NCI-H1436 treated with DMSO at 0.1 percent for 48 hours (cell line): ENCODE data around the gene RGL4.

Experiments
- DNase-seq: peaks from one replicate; lab custom pipeline; 2025; lab: John Stamatoyannopoulos, UW

RGL4 gene

DNA sequence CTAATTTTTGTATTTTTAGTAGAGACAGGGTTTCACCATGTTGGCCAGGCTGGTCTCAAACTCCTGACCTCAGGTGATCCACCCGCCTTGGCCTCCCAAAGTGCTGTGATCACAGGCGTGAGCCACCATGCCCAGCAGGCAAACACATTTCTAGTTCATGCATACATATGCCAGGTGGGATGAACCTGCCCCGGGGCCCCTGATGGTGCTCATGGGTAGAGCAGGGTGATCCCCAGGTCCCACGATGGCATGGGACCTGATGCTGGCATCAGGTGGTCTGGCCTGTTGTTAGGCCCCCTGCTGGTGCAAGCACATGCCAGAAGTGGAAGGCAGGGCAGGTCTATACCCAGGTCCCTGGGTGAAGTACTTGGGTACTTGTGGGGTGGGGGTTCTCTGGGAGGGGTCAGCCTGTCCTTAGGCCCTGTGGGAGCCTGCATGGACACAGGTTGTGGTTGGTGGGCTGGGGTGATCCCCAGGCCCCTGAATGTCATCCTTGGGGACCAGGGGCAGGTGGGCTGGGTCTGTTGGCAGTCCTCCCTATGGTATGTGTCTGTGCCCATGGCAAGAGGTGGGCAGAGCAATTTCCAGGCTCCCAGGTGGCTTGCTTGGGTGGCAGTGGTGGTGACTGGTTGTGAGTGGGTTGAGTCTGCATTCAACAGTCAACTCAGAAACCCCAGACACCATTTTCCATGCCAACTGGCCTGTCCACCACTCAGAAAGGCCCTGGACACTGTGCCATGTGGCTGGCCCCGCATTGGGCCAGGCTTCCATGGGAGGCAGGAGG is 9.6 kb upstream of the RGL4 start:
- DNase-seq = no peak

DNA sequence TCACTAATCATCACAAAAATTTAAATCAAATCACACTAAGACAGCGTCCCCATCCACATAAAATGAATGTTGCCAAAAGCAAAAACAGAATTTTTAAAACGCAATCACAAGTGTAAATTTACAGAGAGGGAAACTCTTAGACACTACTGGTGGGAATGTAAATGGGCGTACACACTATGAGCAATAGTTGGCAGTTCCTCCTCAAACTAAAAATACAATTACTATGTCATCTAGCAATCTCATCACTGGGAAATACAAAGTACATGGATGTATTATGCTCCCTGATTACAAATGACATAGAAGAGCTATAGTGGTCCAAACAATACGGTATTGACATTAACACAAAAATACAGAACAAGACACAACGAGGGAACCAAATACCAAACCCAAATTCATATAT is 8.7 kb upstream of the RGL4 start:
- DNase-seq = no peak

DNA sequence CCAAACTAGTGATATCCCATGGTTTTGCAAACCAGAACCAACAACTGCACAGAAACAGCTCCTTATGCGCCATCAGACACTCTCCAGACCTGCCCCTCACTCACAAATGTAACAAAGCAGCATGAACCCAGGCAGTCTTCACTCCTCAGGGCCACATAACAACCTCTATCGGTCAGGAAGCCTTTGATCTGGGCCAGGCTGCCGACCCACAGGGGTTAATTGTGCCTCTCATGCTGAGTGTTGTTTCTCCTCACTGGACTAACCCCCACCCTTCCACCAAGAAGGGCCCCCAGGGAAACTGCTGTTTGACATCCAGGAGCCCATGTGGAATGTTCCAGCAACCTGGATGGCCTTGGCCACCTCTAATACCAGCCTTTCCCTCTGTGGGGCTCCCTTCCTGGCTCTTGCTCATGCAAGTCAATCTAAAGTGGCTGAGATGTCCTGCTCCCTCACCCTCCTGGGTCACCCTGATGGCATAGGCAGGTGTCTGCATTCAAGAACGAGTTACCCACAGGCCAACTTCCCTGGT is 7.9 kb upstream of the RGL4 start:
- no peak for DNase-seq

DNA sequence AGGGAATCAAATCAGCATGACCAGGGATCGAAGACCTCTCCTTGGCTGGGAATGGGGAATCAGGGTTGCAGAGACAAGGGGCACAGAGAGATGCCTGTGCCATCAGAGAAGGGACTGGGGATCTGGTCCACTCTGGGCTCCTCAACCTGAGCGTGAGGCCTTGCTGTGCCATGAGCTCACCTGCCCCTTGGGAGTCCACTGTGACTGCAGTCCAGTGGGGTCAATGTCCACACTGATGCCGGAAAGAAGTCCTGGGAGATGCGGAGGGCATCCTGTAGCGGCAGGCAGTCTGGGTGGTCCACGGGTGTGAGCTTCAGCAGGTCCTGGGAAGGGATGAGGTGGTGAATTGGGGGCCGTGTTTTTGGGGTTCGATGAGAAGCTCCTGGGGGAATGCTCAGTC is 7.3 kb upstream of the RGL4 start:
- DNase-seq = no peak

DNA sequence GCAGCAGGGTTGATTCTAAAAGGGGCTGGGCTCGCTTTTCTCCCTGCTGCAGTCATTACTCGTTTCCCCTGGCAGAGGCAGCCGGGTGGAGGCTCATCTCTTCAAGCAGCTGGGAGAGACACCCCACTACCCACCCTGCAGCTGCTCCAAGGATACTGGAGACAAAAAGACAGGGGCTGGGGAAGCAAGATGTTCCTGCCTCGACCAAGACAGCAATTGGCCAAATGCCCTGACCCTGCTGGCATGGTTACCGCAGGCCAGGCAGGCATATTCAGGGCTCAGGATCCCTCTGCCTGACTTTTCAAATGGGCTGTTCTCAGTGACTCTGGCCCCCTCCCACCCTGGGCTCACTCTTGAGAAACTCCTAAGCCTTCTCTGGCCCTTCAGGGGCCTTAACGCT is 6.8 kb upstream of the RGL4 start:
- no peak for DNase-seq

DNA sequence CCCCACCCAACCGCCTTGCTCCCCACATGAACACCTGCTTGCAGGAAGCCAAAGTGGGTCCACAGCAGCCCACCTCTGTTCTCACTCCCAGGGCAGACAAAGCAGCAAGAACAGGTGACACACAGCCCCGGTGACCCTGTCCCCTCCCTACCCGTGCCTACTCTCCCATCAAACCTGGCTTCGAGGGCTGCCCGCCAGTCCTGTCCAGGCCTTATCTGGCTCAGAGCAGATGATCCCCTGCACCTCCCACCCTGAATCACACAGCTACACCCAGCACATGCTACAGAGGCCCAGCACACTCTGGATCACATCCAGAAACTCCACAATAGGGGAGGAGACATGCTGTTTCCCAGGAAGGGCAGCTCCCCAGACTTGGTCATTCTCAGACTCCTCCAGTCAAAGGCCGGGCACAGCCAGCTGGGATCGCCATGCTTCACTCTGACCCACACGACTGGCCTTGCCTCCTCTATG is 6.2 kb upstream of the RGL4 start:
- no peak for DNase-seq

DNA sequence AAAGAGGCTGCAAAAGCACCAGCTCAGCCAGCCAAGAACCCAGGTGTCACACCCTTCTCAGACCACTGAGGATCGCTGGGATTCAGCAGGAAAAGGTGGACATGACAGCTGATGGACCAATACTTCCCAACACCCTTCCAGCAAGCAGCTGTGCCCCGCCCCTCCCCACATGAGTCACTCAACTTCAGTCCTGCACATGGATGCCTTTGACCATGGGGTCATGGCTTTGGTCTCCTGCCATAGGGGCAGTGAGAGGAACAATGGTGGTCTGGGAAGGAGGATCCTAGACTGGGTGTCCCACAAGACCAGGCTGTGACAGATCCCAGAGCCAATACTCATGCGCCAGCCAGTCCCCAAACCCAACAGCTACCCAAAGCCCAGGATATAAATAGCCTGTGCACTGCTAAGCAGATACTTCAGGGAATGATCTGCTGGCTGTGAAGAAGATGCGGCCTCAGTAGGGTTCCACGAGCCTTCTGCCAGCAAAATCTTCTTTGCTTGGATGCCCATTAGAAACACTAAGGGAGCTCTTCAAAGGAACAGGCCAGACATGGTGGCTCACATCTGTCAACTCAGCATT is 5.5 kb upstream of the RGL4 start:
- no peak for DNase-seq

DNA sequence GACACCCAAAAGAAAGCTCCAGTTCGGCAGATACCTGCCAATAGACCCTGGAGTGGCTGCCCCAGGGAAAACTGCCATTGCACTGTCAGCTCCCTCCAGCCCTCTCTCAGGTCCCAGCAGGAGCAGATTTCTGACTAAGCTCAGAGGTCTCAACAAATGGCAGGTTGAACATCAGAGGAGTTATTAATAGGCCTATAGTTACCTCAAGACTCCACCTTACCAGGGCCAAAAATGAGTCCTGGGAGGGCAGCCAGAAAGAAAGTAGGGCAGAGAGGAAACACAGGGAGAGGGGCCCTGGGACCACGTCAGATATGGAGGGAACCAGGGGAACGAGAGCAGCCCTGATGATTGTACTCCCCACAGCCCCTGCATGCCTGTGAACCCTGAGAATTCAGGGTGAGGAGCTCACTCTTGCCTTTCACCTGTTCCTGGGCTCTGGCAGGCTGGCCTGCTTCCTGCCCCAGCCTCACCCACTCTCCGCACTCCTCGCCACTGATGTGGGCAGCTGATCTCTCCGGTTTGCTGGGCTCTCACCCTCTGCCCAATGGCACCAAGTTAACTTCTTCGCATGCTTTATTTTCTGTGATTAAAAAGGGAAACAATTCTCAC is 4.3 kb upstream of the RGL4 start:
- no peak for DNase-seq

DNA sequence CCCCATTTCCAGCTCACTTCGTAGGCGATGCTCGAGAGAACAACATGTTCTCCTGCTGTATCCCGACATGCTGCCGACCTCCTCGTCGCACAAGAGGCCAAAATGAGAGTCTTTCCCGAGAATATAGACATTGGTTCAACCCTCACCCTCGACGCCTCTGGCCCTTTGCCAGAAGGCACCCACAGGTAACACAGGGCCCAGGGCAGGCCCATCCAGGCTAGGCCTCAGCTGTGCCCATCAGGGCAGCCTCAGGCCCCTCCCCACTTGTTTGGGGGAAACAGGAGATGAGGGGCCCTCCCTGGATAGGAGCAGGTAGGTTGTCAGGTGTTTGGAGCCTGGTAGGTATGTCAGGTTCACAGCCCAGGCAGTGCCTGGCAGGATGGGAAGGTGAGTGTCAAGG is 2.7 kb upstream of the RGL4 start:
- no peak for DNase-seq

DNA sequence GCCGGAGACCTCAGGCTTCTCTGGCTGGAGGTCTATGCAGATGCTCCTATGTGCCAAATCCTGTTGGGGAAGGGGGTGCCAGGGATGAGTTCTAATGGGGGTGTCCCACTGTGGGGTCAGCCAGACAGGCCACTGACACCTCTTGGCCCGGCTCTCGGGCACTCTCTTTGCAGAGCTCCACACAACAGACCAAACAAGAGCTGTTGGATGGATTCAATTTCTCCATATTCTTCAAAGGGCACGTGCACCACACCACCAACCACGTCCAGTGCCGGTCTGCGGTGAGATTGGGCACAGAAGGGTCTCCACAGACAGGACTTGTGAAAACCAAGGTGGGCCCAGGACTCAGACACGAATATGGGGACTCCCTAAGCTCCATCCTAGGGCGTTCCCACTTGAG is 2.2 kb upstream of the RGL4 start:
- no peak for DNase-seq

DNA sequence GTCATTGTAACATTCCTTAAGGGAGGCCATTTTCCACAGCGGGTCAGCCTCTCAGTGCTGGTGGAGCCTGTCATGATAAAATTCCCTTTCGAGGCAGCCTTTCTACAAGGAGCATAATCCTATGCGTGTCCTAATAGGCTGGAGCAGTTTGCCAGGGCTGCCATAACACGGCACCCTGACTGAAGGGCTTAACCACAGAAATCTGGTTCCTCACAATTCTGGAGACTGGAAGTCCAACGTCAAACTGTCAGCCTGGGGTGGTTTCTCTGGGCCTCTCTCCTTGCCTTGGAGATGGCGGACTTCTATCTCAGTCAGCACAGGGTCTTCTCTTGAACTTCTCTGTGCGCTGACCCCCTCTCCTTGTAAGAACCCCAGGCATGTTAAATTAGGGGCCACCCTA is 1.4 kb upstream of the RGL4 start:
- no peak for DNase-seq

DNA sequence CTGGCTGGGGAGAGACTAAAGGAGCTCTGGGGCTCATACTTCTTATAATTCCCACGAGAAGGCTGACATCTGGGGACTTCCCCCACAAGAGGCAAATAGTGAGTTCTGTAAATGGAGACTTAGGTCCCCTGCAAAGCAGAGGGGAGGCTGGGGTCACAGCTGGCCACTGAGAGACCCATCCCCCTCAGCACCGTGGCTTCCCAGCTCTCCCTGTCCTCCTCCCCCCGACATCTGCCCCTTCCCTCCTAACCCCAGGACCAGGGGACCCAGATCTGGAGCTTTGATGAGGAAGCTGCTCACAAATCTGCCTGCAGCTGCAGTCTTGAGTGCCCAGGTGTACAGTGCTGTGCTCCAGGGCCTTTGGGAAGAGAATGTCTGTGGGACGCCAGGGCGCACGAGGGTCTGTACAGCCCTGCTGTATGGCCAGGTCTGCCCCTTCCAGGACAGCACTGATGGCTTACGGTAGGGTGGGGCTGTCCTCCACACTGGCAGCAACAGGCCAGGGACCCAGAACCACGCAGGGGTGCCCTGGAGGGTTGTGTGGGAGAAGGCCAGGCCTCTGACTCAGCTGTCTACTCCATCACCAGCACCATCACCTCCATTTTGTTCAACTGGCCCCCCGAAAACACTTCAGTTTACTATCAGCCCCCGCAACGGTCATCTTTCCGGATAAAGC is 1.1 kb downstream of the RGL4 start:
- DNase-seq = no peak

DNA sequence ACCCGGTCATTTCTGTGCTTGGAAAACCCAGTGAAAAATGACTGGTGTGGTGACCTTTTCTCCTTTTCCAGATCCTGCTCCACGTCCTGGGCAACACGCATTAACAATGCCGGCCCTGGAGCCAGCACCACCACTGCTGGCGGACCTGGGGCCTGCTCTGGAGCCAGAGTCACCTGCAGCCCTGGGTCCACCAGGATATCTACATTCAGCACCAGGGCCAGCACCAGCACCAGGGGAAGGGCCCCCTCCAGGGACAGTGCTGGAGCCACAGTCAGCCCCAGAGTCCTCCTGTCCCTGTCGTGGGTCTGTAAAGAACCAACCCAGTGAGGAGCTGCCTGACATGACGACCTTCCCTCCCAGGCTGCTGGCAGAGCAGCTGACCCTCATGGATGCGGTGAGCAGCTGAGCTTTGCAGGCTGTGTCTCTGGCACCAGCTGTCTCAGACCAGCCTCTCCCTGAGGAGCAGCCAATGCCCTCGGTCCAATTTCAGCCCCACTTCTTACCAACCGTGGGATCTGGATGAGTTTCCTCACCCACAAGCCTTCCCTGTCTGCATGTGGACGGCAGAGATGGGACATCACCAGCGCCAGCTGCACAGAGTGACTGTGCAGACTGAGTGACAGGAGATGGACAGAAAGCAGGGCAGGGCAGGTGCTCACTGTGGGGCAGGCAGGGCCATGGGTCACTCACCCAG is 1.9 kb downstream of the RGL4 start:
- no peak for DNase-seq

DNA sequence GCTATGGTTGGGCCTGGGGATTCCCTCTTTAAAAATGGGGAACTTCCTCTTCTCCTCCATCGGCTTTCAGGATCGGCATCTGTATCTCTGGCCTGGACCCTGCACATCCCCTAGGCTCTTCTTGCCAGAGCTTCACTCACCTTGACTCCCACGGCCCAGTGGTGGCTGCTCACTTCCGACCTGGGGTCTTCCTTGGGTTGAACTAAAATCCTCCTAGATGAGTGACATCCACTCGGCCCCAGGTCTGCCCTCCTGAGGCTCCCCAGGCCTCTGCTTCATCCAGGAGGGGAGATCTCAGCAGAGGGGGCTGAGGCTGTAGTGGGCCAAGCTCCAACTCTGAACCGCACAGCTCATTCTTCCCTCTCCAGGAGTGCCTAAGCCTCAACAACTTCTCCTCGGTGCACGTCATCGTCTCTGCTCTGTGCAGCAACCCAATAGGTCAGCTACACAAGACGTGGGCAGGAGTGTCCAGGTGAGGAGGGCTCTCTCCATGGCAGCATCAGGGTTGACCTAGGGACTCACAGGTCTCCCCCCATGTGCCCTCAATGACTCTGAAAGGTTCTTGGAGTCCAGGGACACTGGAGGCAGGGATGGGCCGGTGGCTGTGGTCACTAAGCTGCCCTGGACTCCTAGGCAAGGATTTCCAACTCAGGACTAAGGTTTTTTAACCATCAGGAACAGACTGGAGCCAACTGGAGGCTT is 3.3 kb downstream of the RGL4 start:
- no peak for DNase-seq

DNA sequence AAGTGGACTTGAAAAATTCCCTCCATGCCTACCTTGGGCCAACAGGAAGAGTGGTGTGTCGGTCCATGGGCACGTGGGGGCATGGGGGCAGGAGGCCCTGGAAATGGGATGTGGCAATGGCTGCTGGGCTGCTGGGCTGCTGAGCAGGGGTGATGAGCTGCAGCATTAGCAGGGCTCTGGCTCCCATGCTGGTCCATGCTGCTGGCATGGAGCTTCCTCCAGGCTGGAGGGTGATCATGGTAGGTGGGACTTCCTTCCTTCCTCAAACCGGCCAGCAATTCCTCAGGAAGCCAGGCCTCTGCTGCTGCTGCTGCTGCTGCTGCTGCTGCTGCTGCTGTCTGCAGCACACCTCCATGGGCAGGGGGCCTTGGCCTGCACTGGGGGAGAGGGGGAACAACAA is 4.3 kb downstream of the RGL4 start:
- no peak for DNase-seq

DNA sequence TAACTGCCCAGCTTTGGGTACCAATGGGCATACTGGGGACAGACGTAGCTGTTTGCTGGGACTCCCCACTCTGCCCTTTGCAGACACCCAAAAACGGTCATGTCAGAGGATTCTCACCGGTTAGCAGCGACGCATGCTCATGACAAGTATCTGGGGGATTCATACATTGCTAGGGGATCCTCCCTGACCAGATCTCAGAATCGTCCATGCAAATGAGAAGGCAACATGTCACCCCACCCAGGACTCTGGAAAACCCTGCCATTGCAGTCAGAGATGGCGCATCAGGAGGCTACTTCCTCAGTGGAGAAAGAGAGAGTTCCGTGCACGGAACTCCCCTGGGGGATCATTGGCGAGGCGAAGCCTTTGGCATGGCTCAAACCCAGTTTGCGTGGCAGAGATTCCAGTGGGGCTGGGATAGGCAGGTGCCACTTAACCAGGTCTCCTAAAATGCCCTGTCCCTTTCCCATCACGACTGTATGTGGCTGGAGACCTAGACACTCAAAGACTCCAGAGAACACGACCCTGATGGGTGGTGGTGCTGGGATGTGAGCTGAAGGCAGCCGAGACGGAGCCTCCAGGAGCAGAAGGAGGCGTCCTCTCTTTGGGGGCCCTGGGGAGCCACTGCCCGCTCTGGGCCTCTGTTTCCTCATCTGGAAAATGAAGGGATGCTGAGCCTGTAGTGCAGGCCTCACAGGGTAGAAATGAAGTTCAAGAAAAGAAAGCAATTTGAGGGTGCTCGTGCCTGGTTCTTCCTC is 4.9 kb downstream of the RGL4 start:
- no peak for DNase-seq

DNA sequence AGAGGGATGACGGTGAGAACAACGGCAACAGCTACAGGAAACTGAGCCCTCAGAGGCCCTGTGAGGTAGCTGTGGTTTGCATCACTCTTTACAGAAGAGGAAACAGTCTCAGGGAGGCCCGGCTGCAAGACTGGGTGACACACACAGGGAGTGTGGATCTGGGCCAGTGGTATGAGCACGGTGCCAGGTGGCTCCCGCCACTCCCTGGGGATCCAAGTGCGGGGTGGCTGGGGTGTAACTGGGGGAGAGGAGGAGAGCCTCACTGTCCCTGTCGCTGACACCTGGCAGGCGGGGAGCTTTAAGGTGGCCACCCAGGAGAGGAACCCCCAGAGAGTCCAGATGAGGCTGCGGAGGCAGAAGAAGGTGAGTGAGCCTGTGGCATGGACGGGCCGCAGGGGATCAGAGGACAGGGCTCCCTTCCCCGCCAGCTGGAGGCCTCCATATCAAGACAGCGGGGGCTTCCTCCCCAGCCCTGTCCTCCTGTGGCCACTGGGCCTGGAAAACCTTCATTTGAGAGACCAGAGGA is 5.6 kb downstream of the RGL4 start:
- no peak for DNase-seq

DNA sequence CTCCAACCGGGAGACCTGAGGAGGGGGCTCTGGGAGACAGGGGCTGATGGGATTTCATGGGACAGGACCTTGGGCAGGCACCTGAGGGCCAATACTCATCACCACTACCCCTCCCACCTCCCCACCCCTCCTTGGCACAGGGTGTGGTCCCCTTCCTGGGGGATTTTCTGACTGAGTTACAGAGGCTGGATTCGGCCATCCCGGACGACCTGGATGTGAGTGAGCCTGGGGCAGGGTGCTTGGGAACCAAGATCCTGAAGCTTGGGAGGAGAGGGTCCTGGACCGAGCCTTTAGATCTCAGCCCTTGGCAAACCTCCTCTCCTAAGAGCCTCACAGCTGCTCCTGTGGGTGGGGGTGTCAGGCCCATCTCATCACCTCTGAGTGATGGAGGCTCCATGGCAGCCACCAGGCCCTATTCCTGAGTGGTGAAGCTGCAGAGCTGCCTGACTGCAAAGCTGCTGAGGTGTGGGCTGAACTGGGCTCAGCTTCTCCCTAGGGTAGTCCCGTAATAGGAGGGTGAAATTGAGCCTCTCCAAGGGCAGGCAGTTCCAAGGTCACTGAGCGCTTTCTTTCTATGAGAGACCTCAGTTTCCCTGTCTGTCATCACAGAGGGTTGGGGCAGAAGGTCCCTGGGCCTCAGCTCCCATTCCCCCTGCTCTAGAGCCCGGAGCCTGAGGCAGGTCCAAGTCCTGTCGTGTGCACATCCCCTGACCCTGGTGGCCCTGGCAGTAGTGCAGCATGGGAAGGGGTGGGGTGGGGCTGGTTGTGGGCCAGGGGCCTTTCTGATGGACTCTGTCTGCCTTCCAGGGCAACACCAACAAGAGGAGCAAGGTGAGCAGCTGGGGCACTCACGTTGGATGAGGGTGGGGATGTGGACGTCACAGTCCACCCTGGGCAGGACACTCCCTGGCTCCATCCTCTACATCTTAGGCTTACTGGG is 6.5 kb downstream of the RGL4 start:
- no peak for DNase-seq

DNA sequence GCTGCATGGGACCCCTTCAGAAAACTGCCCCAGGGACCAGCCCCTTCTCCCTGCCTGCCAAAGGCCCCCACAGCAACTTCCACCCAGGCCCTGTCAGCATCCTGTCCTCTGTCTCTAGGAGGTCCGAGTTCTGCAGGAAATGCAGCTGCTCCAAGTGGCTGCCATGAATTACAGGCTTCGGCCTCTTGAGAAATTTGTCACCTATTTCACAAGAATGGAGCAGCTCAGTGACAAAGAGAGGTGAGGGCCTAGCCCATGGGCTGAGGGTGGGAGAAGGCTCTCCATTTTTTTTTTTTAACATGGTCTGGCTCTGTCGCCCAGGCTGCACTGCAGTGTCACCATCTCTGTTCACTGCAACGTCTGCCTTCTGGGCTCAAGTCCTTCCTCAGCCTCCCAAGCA is 7.3 kb downstream of the RGL4 start:
- DNase-seq = no peak
